ENCODE data around the gene TCF7L1. TPM values are rescaled to one million over a fixed set of nuclear protein-coding genes. Genes with fewer than 3 reads are reported as not detected.

Gene TCF7L1
- total and polyA plus RNA-seq, 9 of the 15 experiments (the other 6 are each of a cell fraction or from before 2014, with no cell fraction given): 0.03 to 0.11 (median 0.07) TPM; not detected in 5

DNA sequence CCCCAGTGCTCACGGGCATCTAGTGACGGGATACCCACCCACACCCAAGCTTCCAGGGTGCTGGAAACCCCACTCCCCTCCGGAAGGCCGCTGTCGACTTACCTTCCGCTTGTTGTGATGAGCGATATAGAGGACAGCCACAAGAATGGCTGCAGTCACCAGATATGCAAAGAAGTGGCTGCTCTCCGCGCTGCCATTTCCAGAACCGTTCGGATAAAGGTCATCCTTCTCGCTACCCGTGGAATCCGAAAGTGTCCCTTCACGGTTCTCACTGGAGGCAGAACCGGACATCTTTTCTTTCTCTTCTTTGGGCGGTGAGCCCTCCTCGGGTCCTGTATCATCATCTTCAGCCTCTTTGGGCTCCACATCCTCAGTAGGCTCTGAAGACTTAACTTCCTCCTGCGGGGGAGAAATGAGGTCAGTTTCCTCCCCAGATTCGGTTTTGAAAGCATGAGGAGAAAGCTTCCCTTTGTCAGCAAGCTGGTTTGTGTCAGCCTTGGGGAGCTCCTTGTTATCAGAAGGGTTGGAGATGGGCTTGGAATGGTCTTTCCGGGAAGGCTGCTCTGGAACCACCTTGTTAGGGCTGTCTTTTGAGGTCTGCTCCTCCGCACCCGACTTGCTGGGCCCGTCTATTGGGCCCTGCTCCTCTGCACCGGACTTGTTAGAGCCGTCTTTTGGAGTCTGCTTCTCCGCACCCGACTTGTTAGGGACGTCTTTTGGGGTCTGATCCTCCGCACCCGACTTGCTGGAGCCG is 193.4 kb downstream of the TCF7L1 start (continued):
- TF ChIP-seq ATF1 (CRISPR knock-in tag; IDR thresholded peaks at IDR 0.05): no peak
- TF ChIP-seq ATF1 (tag; IDR thresholded peaks at IDR 0.05): peak; percentile 34; the same call in 1 of the 2 replicates
- peak; percentile 66; the same call in 1 of the 2 replicates for TF ChIP-seq SOX6 (IDR thresholded peaks at IDR 0.05)
- TF ChIP-seq, protein P1, sequence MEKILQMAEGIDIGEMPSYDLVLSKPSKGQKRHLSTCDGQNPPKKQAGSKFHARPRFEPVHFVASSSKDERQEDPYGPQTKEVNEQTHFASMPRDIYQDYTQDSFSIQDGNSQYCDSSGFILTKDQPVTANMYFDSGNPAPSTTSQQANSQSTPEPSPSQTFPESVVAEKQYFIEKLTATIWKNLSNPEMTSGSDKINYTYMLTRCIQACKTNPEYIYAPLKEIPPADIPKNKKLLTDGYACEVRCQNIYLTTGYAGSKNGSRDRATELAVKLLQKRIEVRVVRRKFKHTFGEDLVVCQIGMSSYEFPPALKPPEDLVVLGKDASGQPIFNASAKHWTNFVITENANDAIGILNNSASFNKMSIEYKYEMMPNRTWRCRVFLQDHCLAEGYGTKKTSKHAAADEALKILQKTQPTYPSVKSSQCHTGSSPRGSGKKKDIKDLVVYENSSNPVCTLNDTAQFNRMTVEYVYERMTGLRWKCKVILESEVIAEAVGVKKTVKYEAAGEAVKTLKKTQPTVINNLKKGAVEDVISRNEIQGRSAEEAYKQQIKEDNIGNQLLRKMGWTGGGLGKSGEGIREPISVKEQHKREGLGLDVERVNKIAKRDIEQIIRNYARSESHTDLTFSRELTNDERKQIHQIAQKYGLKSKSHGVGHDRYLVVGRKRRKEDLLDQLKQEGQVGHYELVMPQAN (IDR thresholded peaks at IDR 0.05; ENCODE audit: borderline replicate concordance): no peak
- no peak for TF ChIP-seq ZNF217 (CRISPR knock-in tag; IDR thresholded peaks at IDR 0.05)
- TF ChIP-seq KDM1A (IDR thresholded peaks at IDR 0.05): peak in 1 of 2 experiments; percentile 39; a peak in 1 of 4 replicates
- TF ChIP-seq, protein P2, sequence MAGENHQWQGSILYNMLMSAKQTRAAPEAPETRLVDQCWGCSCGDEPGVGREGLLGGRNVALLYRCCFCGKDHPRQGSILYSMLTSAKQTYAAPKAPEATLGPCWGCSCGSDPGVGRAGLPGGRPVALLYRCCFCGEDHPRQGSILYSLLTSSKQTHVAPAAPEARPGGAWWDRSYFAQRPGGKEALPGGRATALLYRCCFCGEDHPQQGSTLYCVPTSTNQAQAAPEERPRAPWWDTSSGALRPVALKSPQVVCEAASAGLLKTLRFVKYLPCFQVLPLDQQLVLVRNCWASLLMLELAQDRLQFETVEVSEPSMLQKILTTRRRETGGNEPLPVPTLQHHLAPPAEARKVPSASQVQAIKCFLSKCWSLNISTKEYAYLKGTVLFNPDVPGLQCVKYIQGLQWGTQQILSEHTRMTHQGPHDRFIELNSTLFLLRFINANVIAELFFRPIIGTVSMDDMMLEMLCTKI (IDR thresholded peaks at IDR 0.05; ENCODE audit: partially characterized antibody): no peak
- TF ChIP-seq EHMT2 (IDR thresholded peaks at IDR 0.05): no peak
- TF ChIP-seq ETV1 (tag; conservative IDR thresholded peaks at IDR 0.05; ENCODE audit: low read depth): peak; percentile 77

Data from K562 (cell line).